Tibial nerve (tissue), 4 donors: Measurements from ENCODE around the gene ABI3BP.

Experiments used
- EP300 ChIP-seq, 2 donors: sonication (generic); formaldehyde crosslinking; IDR thresholded peaks; one replicate each; pipeline ENCODE4 v1.6.1; 2017; ENCODE audit warnings: antibody characterized with exemption in 2 of 2, mild to moderate bottlenecking in 1 of 2
- TF ChIP-seq, protein P1 (sequence below), 5 experiments: fragments of 200-600 bp in 3 of 5; fragments of 450-650 bp in 2 of 5; sonication (generic) in 3 of 5; IDR thresholded peaks; one replicate each; pipeline ENCODE4 v1.5.1; 2016 to 2019; ENCODE audit warnings: antibody characterized with exemption in 5 of 5, mild to moderate bottlenecking in 3 of 5, moderate library complexity in 2 of 5

DNA sequence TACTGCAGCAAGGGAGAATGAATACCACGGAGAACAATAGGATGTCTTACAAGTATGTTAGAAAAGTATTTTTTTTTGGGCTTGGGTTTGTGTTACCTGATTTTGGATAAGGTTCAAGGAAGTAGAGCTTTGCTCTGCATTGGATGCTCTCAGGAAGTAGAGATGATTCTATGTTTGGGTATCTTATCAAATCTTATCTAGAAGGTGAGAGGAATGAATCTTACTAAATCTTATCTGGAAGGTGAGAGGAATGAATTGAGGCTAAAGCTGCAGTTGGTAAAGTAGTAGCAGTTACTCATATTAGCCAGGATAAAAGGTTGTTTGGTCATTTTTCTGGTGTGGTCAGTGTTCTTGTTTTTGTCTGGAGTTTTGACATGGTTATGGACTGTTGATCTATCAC, 266.5 kb downstream of the ABI3BP start:
- TF ChIP-seq, protein P1, sequence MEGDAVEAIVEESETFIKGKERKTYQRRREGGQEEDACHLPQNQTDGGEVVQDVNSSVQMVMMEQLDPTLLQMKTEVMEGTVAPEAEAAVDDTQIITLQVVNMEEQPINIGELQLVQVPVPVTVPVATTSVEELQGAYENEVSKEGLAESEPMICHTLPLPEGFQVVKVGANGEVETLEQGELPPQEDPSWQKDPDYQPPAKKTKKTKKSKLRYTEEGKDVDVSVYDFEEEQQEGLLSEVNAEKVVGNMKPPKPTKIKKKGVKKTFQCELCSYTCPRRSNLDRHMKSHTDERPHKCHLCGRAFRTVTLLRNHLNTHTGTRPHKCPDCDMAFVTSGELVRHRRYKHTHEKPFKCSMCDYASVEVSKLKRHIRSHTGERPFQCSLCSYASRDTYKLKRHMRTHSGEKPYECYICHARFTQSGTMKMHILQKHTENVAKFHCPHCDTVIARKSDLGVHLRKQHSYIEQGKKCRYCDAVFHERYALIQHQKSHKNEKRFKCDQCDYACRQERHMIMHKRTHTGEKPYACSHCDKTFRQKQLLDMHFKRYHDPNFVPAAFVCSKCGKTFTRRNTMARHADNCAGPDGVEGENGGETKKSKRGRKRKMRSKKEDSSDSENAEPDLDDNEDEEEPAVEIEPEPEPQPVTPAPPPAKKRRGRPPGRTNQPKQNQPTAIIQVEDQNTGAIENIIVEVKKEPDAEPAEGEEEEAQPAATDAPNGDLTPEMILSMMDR (IDR thresholded peaks at IDR 0.05), result no peak
- no peak for TF ChIP-seq EP300 (IDR thresholded peaks at IDR 0.05)
